ENCODE results near the gene OPA1.

The OPA1 gene

GRCh38 chr3:193714523-193715137, 121.6 kb downstream of the OPA1 start:
- no peak for TF ChIP-seq CTCF (IDR thresholded peaks at IDR 0.05; ENCODE audit: extremely low read depth, missing control alignments)

GRCh38 chr3:193716150-193716549, 123.1 kb downstream of the OPA1 start:
- TF ChIP-seq CTCF (IDR thresholded peaks at IDR 0.05; ENCODE audit: extremely low read depth, missing control alignments), result no peak
- DNase-seq (ENCODE audit: low spot score), result no peak

More at GRCh38 chr3:193714523-193715137, 121.6 kb downstream of the OPA1 start:
- DNase-seq (ENCODE audit: low spot score), result no peak

GRCh38 chr3:193719735-193720134, 126.7 kb downstream of the OPA1 start:
- TF ChIP-seq CTCF (IDR thresholded peaks at IDR 0.05; ENCODE audit: extremely low read depth, missing control alignments), result no peak

GRCh38 chr3:193720169-193720568, 127.2 kb downstream of the OPA1 start:
- TF ChIP-seq CTCF (IDR thresholded peaks at IDR 0.05; ENCODE audit: extremely low read depth, missing control alignments), result no peak
- no peak for DNase-seq (ENCODE audit: low spot score)

More at GRCh38 chr3:193719735-193720134, 126.7 kb downstream of the OPA1 start:
- DNase-seq (ENCODE audit: low spot score), result no peak

- no peak for DNase-seq (ENCODE audit: low spot score)
- no peak for TF ChIP-seq CTCF (IDR thresholded peaks at IDR 0.05; ENCODE audit: extremely low read depth, missing control alignments)
Observed at GRCh38 chr3:193722566-193722965, 129.6 kb downstream of the OPA1 start.

GRCh38 chr3:193727089-193727488, 134.1 kb downstream of the OPA1 start:
- no peak for TF ChIP-seq CTCF (IDR thresholded peaks at IDR 0.05; ENCODE audit: extremely low read depth, missing control alignments)

GRCh38 chr3:193728429-193729087, 135.6 kb downstream of the OPA1 start:
- TF ChIP-seq CTCF (IDR thresholded peaks at IDR 0.05; ENCODE audit: extremely low read depth, missing control alignments), result no peak
- no peak for DNase-seq (ENCODE audit: low spot score)

More at GRCh38 chr3:193727089-193727488, 134.1 kb downstream of the OPA1 start:
- no peak for DNase-seq (ENCODE audit: low spot score)

Data from GM20000 (cell line).